ENCODE results near the gene DTX3L.
A peak's percentile ranks its signal among the peaks of the same experiment; 100 is the strongest.

The DTX3L gene

GRCh38 chr3:122564155-122564912 is at the start of gene DTX3L, which contains the start of gene PARP9:
Gene DTX3L (plus strand): TSS chr3:122564338. CDS start chr3:122564427, 89 bp downstream.
Gene PARP9 (minus strand): TSS chr3:122564300. CDS start chr3:122559620, 4,680 bp downstream.
- peak; percentile 55 to 71 for DNase-seq

DNA sequence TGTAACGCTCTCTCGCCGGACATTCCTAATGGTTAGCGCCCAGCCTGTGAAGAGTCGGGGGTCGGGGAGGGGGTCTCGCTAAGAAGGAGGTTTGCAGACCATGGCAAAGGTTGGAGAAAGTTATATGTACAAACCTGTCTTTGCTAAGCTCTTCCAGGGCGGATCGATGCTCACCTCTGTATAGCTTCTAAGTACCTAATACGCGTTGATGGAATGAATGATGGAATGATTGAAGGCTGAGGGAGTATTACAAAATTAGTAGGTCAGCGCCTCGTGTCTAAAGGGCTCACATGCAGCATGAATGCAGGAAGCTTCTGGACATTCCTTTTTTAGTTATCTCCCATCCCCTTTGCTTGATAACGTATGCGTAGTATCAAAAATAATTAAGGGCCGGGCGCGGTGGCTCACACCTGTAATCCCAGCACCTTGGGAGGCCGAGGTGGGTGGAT is 49.1 kb upstream of the DTX3L start:
- no peak for DNase-seq

- no peak for DNase-seq
Measured at GRCh38 chr3:122515870-122516269, 48.3 kb upstream of the DTX3L start.

DNA sequence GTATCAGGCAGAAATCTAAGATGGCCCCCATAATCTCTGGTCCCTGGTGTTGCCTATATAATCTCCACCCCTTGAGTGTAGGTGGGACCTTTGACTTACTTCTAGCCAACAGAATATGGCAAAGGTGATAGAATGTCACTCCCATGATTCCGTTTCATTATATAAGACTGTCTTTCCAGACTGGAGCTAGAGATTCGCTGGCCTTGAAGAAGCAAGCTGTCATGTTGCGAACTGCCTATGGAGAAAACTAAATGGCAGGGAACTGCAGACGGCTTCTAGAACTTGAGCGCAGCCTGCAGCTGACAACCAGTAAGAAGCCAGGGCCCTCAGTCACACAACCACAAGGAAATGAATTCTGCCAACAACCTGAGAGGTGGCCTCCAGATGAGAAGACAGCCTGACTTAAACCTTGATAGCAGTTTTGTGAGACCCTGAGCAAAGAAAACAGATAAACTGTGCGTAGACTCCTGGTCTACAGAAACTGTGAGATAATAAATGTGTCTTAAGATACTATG is 47.2 kb upstream of the DTX3L start:
- no peak for DNase-seq

DNA sequence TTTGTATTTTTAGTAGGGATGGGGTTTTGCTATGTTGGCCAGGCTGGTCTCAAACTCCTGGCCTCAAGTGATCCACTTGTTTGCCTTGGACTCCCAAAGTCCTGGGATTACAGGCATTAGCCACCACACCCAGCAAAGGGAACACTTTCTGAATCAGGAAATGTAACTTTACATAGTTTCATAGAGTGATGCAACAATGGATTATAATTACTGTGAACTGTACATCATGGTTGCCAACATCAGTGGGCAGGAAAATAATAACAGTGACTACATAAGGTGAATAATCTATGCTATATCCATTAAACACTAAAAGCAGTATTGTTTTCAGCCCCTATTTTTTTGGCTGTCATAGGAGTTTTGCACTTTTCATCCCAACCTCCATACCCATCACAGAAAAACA is 44.4 kb upstream of the DTX3L start:
- DNase-seq, result no peak

- no peak for DNase-seq
Measured at GRCh38 chr3:122520861-122521260, 43.3 kb upstream of the DTX3L start.

- no peak for DNase-seq
Measured at GRCh38 chr3:122523317-122523716, 40.8 kb upstream of the DTX3L start.

DNA sequence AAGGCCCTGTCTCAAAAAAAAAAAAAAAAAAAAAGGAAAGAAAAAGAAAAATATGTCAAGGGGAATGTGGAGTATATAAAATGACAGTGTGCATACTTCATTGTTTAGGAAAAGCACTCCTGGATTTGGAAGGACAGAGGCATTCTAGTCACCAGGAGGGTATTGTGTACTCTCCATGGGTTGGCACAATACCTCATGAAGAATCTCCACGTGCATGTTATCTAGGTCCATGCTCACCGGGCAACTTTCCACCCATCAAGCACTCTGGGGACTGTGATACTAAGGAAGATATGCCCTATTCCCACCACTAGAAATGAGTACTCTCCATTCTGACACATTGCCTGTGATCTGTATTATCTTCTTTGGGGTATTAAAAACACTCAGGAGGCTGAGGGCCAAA is 34.0 kb upstream of the DTX3L start:
- no peak for DNase-seq

GRCh38 chr3:122533480-122533879 is 30.7 kb upstream of the DTX3L start:
- no peak for DNase-seq

GRCh38 chr3:122533931-122534334 is 30.2 kb upstream of the DTX3L start:
- DNase-seq, result no peak

DNA sequence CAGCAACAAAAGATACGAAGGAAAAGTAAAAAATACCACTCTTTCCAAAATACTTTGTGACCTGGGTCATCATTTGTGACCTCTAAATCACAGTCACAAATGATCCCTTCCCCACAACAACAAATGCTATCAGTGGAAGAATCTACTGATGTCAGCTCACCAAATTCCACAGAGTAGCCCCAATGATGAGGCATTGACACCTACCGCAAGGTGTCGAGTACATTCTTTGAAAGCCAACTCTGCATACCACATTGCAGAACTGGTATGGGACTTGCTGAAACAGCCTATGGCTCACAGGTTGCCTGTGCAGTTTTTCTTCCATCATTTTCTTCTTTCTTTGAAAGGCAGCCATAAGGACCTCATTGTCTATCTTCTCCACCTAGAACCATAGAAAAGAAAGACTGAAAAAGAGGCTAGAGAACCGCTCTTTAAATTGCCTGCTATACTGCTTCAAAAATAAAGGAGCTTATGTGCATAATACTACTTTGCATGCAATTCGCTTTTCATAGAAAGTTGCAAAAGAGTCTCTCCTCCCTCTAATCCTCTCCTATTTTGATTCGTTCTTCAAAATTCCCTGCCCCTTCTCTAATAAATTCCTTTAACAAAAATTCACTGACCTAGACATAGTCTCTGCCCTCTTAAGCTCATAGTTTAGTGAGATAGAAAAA is 28.0 kb upstream of the DTX3L start:
- no peak for DNase-seq

GRCh38 chr3:122536632-122537001 is 27.5 kb upstream of the DTX3L start:
- DNase-seq, result no peak

DNA sequence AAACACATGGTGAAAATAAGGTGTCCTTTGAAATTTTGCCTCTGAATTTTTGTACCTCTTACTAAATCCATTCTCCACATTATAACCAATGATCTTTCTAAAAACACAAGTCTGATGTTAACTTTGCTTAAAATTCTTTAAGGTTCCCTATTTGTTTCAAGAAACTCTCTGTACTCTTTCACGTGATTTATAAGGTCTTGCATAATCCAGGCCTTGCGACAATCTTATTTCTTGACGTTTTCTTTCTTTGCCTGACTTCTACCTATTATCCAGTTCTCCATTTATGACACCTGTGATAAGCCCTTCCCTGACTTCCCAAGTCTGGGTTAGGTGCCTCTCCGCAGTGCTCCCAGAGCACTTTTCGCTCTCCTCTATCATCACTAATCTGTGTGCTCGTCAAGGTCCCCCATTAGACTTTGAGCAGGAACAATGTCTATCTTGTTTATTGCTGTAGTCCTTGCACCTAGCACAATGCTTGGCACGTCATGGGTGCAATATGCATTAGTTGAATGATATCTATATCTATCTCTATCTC is 25.1 kb upstream of the DTX3L start:
- no peak for DNase-seq

DNA sequence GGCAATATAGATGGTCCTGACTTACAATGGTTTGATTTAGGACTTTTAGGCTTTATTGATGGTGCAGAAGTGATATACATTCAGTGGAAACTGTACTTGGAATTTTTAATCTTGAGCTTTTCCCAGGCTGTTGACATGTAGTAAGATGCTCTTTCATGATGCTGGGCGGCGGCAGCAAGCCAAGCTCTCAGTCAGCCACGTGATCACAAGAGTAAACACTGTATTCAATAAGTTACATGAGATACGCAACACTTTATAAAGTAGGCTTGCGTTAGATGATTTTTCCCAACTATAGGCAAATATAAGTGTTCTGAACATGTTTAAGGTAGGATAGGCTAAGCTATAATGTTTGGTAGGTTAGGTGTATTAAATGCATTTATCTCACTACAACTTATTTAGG is 18.0 kb upstream of the DTX3L start:
- no peak for DNase-seq

- DNase-seq, result no peak
Measured at GRCh38 chr3:122548076-122548475, 16.1 kb upstream of the DTX3L start.

GRCh38 chr3:122548619-122549018 is 15.5 kb upstream of the DTX3L start:
- DNase-seq, result no peak

DNA sequence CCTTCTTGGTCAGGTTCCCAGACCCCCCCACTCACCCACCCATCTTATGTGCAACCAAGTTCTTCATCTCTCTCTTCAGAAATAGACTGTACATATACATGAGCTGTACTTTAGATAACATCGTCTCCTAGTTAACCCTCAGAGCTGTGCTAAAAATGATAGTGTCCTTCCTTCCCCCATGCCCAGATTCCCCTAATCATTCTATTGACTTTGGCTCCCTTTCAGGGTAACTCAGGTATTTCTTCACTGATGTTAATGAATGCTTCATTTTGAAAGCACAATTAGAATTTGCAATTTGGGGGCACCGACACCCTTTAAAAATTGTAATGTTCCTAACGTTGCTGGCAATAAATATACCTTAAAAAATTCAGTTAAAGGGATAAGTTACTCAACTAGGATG is 11.0 kb upstream of the DTX3L start:
- DNase-seq, result no peak

GRCh38 chr3:122555275-122556071 is 8.7 kb upstream of the DTX3L start:
- DNase-seq, result no peak

DNA sequence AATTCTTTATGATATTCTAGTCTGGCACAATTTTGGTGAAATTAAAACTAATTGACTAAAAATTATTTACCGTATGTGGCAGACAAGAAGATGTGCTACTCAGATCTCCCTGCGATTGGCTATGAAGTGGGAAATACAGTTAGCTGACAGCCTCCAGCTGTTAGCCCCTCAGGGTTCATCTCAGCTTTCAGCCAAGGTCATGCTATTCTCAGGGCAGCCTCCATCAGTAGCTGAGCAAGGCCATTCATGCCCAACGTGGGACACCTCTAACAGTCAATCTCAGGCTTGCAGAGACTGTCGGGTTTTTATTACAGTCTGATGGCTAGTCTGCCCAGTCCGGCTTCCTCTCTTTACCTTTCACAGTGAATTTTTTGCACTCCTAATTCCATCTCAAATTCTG is 6.8 kb upstream of the DTX3L start:
- DNase-seq, result no peak

GRCh38 chr3:122558605-122559004 is 5.5 kb upstream of the DTX3L start:
- DNase-seq, result no peak

- no peak for DNase-seq
Measured at GRCh38 chr3:122559906-122560305, 4.2 kb upstream of the DTX3L start.

- peak; percentile 52 to 66 for DNase-seq
Measured at GRCh38 chr3:122560680-122561079, 3.5 kb upstream of the DTX3L start.
